ENCODE data around the gene PARVA. TPM values are rescaled to one million over a fixed set of nuclear protein-coding genes. Genes with fewer than 3 reads are reported as not detected.

PARVA gene
- total RNA-seq, 1 experiment from 2014 or later: 18.1 TPM

GRCh38 chr11:12465332-12465731 is 88.0 kb downstream of the PARVA start:
- no peak for DNase-seq
- H3K23ac ChIP-seq (ENCODE audit: insufficient read length, low read depth, low read length): no peak overlapping the region

More at GRCh38 chr11:12465332-12465731, 88.0 kb downstream of the PARVA start:
- Histone ChIP-seq H3K56ac (ENCODE audit: insufficient read length, low read depth, low read length) (no peak overlapping the region), H3K79me2 (ENCODE audit: insufficient read depth, low read length) (no peaks in the 10 kb centered on the region), H2BK20ac (ENCODE audit: low read depth, low read length, poor library complexity, severe bottlenecking) (no peak overlapping the region), H3K27me3 (ENCODE audit: insufficient read depth, low read length) (no peaks in the 10 kb centered on the region), H3K4me2 (ENCODE audit: insufficient read depth, insufficient read length, low read length) (no peak overlapping the region), H4K5ac (ENCODE audit: insufficient read length, low read depth, low read length) (no peak overlapping the region), H2BK12ac (ENCODE audit: insufficient read length, low read depth, low read length) (no peak overlapping the region), H2BK120ac (ENCODE audit: low read depth, low read length, poor library complexity, severe bottlenecking) (no peak overlapping the region), H4K8ac (replicated peaks; ENCODE audit: insufficient read length, low read depth, low read length) (no peak overlapping the region), H2AK5ac (ENCODE audit: insufficient read length, low read length) (no peak overlapping the region), H3K18ac (ENCODE audit: insufficient read length, low read depth, low read length) (no peak overlapping the region), H3K23me2 (ENCODE audit: insufficient read length, low read depth, low read length, poor library complexity, severe bottlenecking) (no peaks in the 10 kb centered on the region), H3K4me1 (ENCODE audit: insufficient read depth, low read length) (no peaks in the 10 kb centered on the region), H2AFZ (ENCODE audit: low read length) (no peak overlapping the region), H2BK15ac (ENCODE audit: low read depth, low read length) (no peak overlapping the region), H3K4ac (ENCODE audit: low read depth, low read length) (no peak overlapping the region), H4K91ac (ENCODE audit: insufficient read length, low read depth, low read length) (no peak overlapping the region), H3K9ac (ENCODE audit: extremely low read depth, insufficient read length, low read length) (no peak overlapping the region), H4K20me1 (ENCODE audit: control insufficient read depth, insufficient read depth, insufficient read length) (no peaks in the 10 kb centered on the region), H3T11ph (ENCODE audit: low read length) (no peak overlapping the region), H2BK5ac (ENCODE audit: insufficient read length, low read length) (no peak overlapping the region), H3K9me3 (ENCODE audit: control insufficient read depth, low read depth, low read length) (no peaks in the 10 kb centered on the region), H3K27ac (ENCODE audit: insufficient read length, low read depth, low read length) (no peak overlapping the region), H3K79me1 (ENCODE audit: insufficient read depth, low read depth, low read length, poor library complexity, severe bottlenecking) (no peaks in the 10 kb centered on the region), H3K14ac (ENCODE audit: insufficient read depth, low read length) (no peak overlapping the region)
- no CpG with 5 or more reads among the region's 2 CpGs for WGBS (ENCODE audit: extremely low coverage, insufficient read length, low lambda C conversion rate)
- Mint-ChIP-seq H3K9me3 (peaks cover 0 to 4% of the 10 kb centered on the region in 2 experiments; a peak in 4 of 5 replicates), H3K27ac (no peak overlapping the region), H3K27me3 (ENCODE audit: low read depth) (no peaks in the 10 kb centered on the region), H3K4me3 (no peak overlapping the region), H3K36me3 (ENCODE audit: insufficient read depth in 1 of 3, low read depth in 3 of 3) (peaks cover 4 to 8% (median 4%) of the 10 kb centered on the region in 3 experiments; a peak in 4 of 7 replicates), H3K4me1 (peaks cover 6 to 7% of the 10 kb centered on the region in 2 experiments)
- TF ChIP-seq CTCF (conservative IDR thresholded peaks at IDR 0.05): no peak
